ENCODE data around the gene RIPK3. TPM values are rescaled to one million over a fixed set of nuclear protein-coding genes. Genes with fewer than 3 reads are reported as not detected.
"Not testable (repeated sequence)": the region's sequence is repeated elsewhere in the genome, so short reads cannot be mapped to it uniquely, and the experiment has no call there.

RIPK3 gene
- total and polyA plus RNA-seq, 2 experiments from 2014 or later: 4.8 to 7.0 TPM

DNA sequence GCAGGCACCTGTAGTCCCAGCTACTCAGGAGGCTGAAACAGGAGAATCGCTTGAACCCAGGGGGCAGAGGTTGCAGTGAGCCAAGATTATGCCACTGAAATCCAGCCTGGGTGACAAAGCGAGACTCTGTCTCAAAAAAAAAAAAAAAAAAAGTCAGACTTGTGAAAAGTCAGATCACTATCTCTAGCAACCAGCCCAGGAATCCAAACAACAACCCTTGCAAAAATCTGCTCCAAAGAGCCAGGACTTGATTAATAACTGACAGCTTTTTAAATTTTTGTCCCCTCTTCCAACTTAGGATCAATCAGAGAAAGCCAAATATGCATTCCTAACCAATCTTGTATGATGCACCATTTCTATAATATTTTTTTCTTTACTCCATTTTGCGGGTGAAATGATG is 20.5 kb upstream of the RIPK3 start:
- Histone ChIP-seq H3K9me2 (replicated peaks; ENCODE audit: insufficient read depth) (no peaks in the 10 kb centered on the region), H3K4me2 (no peak overlapping the region), H3K4me1 (ENCODE audit: insufficient read depth) (peaks cover 5% of the 10 kb centered on the region), H3K27me3 (no peaks in the 10 kb centered on the region), H4K20me1 (ENCODE audit: insufficient read depth, poor library complexity, severe bottlenecking) (no peaks in the 10 kb centered on the region), H3K36me3 (replicated peaks; ENCODE audit: insufficient read depth, low read depth) (no peaks in the 10 kb centered on the region), H2AFZ (no peak overlapping the region), H3K4me3 (no peak overlapping the region), H3K79me2 (no peaks in the 10 kb centered on the region), H3K27ac (no peak overlapping the region), H3K9me3 (ENCODE audit: low read depth) (no peaks in the 10 kb centered on the region)
- no peak for TF ChIP-seq EZH2phosphoT487 (IDR thresholded peaks at IDR 0.05; ENCODE audit: low read depth, severe bottlenecking, unreplicated experiment)
- no peak for TF ChIP-seq EZH2 (IDR thresholded peaks at IDR 0.05; ENCODE audit: borderline replicate concordance)
- TF ChIP-seq, protein P1, sequence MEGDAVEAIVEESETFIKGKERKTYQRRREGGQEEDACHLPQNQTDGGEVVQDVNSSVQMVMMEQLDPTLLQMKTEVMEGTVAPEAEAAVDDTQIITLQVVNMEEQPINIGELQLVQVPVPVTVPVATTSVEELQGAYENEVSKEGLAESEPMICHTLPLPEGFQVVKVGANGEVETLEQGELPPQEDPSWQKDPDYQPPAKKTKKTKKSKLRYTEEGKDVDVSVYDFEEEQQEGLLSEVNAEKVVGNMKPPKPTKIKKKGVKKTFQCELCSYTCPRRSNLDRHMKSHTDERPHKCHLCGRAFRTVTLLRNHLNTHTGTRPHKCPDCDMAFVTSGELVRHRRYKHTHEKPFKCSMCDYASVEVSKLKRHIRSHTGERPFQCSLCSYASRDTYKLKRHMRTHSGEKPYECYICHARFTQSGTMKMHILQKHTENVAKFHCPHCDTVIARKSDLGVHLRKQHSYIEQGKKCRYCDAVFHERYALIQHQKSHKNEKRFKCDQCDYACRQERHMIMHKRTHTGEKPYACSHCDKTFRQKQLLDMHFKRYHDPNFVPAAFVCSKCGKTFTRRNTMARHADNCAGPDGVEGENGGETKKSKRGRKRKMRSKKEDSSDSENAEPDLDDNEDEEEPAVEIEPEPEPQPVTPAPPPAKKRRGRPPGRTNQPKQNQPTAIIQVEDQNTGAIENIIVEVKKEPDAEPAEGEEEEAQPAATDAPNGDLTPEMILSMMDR (IDR thresholded peaks at IDR 0.05; ENCODE audit: poor library complexity): no peak
- DNase-seq (ENCODE audit: low spot score): no peak
- WGBS (ENCODE audit: low lambda C conversion rate, missing lambda C conversion rate): 89% methylated on average over 3 of the region's 3 CpGs

DNA sequence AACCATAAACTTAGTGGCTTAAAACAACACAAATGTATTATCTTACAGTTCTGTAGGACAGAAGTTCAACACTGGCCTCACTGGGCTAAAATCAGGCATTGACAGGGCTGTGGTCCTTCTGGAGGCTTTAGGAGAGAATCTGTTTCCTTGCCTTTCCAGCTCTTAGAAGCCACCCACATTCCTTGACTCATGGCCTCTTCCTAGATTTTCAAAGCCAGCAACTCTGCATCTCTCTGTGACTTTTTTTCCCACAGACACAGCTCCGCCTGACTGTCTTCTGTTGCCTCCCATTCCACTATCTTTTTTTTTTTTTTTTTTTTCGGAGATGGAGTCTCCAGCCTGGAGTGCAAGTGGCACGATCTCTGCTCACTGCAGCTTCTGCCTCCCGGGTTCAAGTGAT is 16.4 kb upstream of the RIPK3 start:
- H3K79me2 ChIP-seq: no peaks in the 10 kb centered on the region
- TF ChIP-seq EZH2 (IDR thresholded peaks at IDR 0.05; ENCODE audit: borderline replicate concordance): no peak
- TF ChIP-seq, protein P1 (IDR thresholded peaks at IDR 0.05; ENCODE audit: poor library complexity): no peak
- no peak for TF ChIP-seq EZH2phosphoT487 (IDR thresholded peaks at IDR 0.05; ENCODE audit: low read depth, severe bottlenecking, unreplicated experiment)
- no peak overlapping the region for H3K27ac ChIP-seq
- H2AFZ ChIP-seq: no peak overlapping the region
- H3K9me2 ChIP-seq (replicated peaks; ENCODE audit: insufficient read depth): no peaks in the 10 kb centered on the region
- H3K4me2 ChIP-seq: no peak overlapping the region
- WGBS (ENCODE audit: low lambda C conversion rate, missing lambda C conversion rate): 88% methylated on average over 4 of the region's 4 CpGs
- H3K36me3 ChIP-seq (replicated peaks; ENCODE audit: insufficient read depth, low read depth): no peaks in the 10 kb centered on the region
- no peak for DNase-seq (ENCODE audit: low spot score)
- H3K4me1 ChIP-seq (ENCODE audit: insufficient read depth): no peaks in the 10 kb centered on the region
- no peaks in the 10 kb centered on the region for H3K27me3 ChIP-seq
- no peaks in the 10 kb centered on the region for H4K20me1 ChIP-seq (ENCODE audit: insufficient read depth, poor library complexity, severe bottlenecking)
- no peak overlapping the region for H3K4me3 ChIP-seq
- H3K9me3 ChIP-seq (ENCODE audit: low read depth): no peaks in the 10 kb centered on the region

DNA sequence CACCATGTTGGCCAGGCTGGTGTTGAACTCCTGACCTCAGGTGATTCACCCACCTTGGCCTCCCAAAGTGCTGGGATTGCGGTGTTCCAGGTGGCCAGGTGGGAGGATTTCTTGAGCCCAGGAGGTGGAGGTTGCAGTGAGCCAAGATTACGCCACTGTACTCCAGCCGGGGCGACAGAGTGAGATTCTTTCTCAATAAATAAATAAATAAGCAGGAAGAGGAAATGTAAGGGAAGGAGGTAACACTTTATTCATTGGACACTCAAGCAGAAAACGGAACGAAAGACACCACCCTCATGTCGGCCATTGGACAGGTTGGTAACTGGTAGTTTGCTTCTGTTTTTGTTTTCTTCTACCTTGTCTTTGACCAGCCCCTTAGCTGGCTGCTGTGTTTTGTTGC is 15.2 kb upstream of the RIPK3 start:
- H3K27me3 ChIP-seq: no peaks in the 10 kb centered on the region
- 91% methylated on average over 7 of the region's 7 CpGs for WGBS (ENCODE audit: low lambda C conversion rate, missing lambda C conversion rate)
- no peak overlapping the region for H3K4me2 ChIP-seq
- no peaks in the 10 kb centered on the region for H3K36me3 ChIP-seq (replicated peaks; ENCODE audit: insufficient read depth, low read depth)
- no peak overlapping the region for H2AFZ ChIP-seq
- no peak overlapping the region for H3K4me3 ChIP-seq
- H3K4me1 ChIP-seq (ENCODE audit: insufficient read depth): no peaks in the 10 kb centered on the region
- H3K27ac ChIP-seq: no peak overlapping the region
- TF ChIP-seq, protein P1 (IDR thresholded peaks at IDR 0.05; ENCODE audit: poor library complexity): no peak
- TF ChIP-seq EZH2 (IDR thresholded peaks at IDR 0.05; ENCODE audit: borderline replicate concordance) (no peak), EZH2phosphoT487 (IDR thresholded peaks at IDR 0.05; ENCODE audit: low read depth, severe bottlenecking, unreplicated experiment) (no peak)
- no peaks in the 10 kb centered on the region for H3K9me2 ChIP-seq (replicated peaks; ENCODE audit: insufficient read depth)
- no peaks in the 10 kb centered on the region for H3K79me2 ChIP-seq
- H4K20me1 ChIP-seq (ENCODE audit: insufficient read depth, poor library complexity, severe bottlenecking): no peaks in the 10 kb centered on the region
- DNase-seq (ENCODE audit: low spot score): no peak
- no peaks in the 10 kb centered on the region for H3K9me3 ChIP-seq (ENCODE audit: low read depth)

DNA sequence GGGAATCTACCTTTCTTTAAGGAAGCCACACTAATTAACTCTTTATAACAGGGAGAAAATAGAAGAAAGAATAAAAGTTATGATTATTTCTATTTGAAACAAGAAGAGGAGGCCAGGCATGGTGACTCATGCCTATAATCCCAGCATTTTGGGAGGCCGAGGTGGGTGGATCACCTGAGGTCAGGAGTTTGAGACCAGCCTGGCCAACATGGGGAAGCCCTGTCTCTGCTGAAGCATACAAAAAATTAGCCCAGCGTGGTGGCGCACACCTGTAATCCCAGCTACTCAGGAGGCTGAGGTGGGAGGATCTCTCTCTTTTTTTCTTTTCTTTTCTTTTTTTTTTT is 14.7 kb upstream of the RIPK3 start:
- H3K27ac ChIP-seq: peak overlapping the region; percentile 39
- not testable (repeated sequence) for H2AFZ ChIP-seq; H3K9me3 ChIP-seq (ENCODE audit: low read depth); H3K9me2 ChIP-seq (replicated peaks; ENCODE audit: insufficient read depth); H3K4me3 ChIP-seq; H3K27me3 ChIP-seq; H3K36me3 ChIP-seq (replicated peaks; ENCODE audit: insufficient read depth, low read depth); H3K4me2 ChIP-seq; H3K79me2 ChIP-seq; DNase-seq (ENCODE audit: low spot score); H4K20me1 ChIP-seq (ENCODE audit: insufficient read depth, poor library complexity, severe bottlenecking); H3K4me1 ChIP-seq (ENCODE audit: insufficient read depth)
- WGBS (ENCODE audit: low lambda C conversion rate, missing lambda C conversion rate): 83% methylated on average over 3 of the region's 3 CpGs
